Activated naive CD8-positive, alpha-beta T cell treated with anti-CD3 and anti-CD28 coated beads, Interleukin-2, amount 10 ng/mL, durations not matched to agents 7 days and 5 days (primary cell): ENCODE results near the gene MTARC2. TPM values are rescaled to one million over a fixed set of nuclear protein-coding genes. Genes with fewer than 3 reads are reported as not detected.

Experiments used
- ATAC-seq: fragments of 150-1000 bp; cut with Tn5 transposase; one replicate; pipeline ENCODE4 v1.10.0; 2021; ENCODE audit warnings: low read depth, moderate library complexity
- POLR2A ChIA-PET: fragments of 350-600 bp; sonication (Branson Sonifier 250); formaldehyde crosslinking; loops from one replicate; lab custom pipeline; 2021; ENCODE audit warnings: antibody characterized with exemption; lab: Charles Lee
- DNase-seq: peaks from one replicate; pipeline ENCODE4 v3.0.0; 2021
- H3K27ac Mint-ChIP-seq: one replicate; pipeline ENCODE4 v1.8.0; 2022; ENCODE audit warnings: mild to moderate bottlenecking, mixed read lengths
- H3K27me3 Mint-ChIP-seq: one replicate; pipeline ENCODE4 v1.8.0; 2022; ENCODE audit warnings: mild to moderate bottlenecking, moderate library complexity, mixed read lengths
- H3K36me3 Mint-ChIP-seq: one replicate; pipeline ENCODE4 v1.8.0; 2021; ENCODE audit warnings: mild to moderate bottlenecking, mixed read lengths
- H3K4me1 Mint-ChIP-seq: one replicate; pipeline ENCODE4 v1.8.0; 2021; ENCODE audit warnings: mixed read lengths
- H3K4me3 Mint-ChIP-seq: one replicate; pipeline ENCODE4 v1.8.0; 2022; ENCODE audit warnings: mild to moderate bottlenecking, moderate library complexity, mixed read lengths
- H3K9me3 Mint-ChIP-seq: one replicate; pipeline ENCODE4 v1.8.0; 2021; ENCODE audit warnings: mixed read lengths
- total RNA-seq, 2 experiments: library from RNA; stranded (reverse); gene quantifications; one replicate each; pipeline ENCODE4 v1.2.3, GENCODE V29; 2021

MTARC2 gene
- total RNA-seq, 2 experiments from 2014 or later, result not detected

GRCh38 chr1:220824031-220824989 lies 76.2 kb downstream of the MTARC2 start:
- H3K27ac Mint-ChIP-seq, result no peak overlapping the region
- no peak overlapping the region for H3K4me3 Mint-ChIP-seq
- POLR2A ChIA-PET, result no interaction called here
- ATAC-seq (no peak), DNase-seq (no peak)
- H3K4me1 Mint-ChIP-seq, result no peaks in the 10 kb centered on the region
- peaks cover 10% of the 10 kb centered on the region for H3K27me3 Mint-ChIP-seq
- no peaks in the 10 kb centered on the region for H3K36me3 Mint-ChIP-seq
- peaks cover 2% of the 10 kb centered on the region for H3K9me3 Mint-ChIP-seq

GRCh38 chr1:220825819-220826551 lies 77.9 kb downstream of the MTARC2 start:
- Mint-ChIP-seq H3K9me3 (no peaks in the 10 kb centered on the region), H3K27me3 (peaks cover 10% of the 10 kb centered on the region), H3K4me3 (no peak overlapping the region), H3K36me3 (no peaks in the 10 kb centered on the region), H3K27ac (no peak overlapping the region), H3K4me1 (no peaks in the 10 kb centered on the region)
- POLR2A ChIA-PET, result no interaction called here
- DNase-seq, result no peak
- no peak for ATAC-seq

DNA sequence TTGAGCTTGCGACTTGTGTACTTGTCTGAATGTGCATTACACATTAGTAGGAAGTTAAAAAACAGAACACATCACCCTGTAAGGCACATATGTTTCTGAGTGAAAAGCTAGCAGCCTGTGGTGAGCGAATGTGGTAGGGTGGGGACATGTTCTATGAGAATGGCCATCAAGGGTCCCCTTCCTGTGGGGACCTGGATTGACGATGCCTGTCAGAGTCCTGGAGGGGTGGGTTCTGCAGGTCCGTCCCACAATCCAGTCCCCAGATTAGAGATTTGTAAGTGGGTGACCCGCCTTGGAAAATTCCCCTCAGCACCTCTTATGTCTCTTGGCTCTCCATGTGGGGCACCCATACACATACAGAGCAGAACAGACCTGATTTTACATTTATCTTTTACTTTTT lies 78.6 kb downstream of the MTARC2 start:
- ATAC-seq, result no peak
- DNase-seq, result no peak
- Mint-ChIP-seq H3K4me3 (no peak overlapping the region), H3K4me1 (no peaks in the 10 kb centered on the region), H3K36me3 (no peaks in the 10 kb centered on the region), H3K27ac (no peak overlapping the region), H3K27me3 (peaks cover 10% of the 10 kb centered on the region), H3K9me3 (no peaks in the 10 kb centered on the region)
- POLR2A ChIA-PET, result no interaction called here

- H3K4me1 Mint-ChIP-seq, result no peaks in the 10 kb centered on the region
- peaks cover 10% of the 10 kb centered on the region for H3K27me3 Mint-ChIP-seq
- POLR2A ChIA-PET, result no interaction called here
- no peak overlapping the region for H3K27ac Mint-ChIP-seq
- no peaks in the 10 kb centered on the region for H3K9me3 Mint-ChIP-seq
- H3K4me3 Mint-ChIP-seq, result no peak overlapping the region
- no peaks in the 10 kb centered on the region for H3K36me3 Mint-ChIP-seq
- ATAC-seq, result no peak
- DNase-seq, result no peak
Measured at GRCh38 chr1:220827445-220828178, 79.5 kb downstream of the MTARC2 start.

DNA sequence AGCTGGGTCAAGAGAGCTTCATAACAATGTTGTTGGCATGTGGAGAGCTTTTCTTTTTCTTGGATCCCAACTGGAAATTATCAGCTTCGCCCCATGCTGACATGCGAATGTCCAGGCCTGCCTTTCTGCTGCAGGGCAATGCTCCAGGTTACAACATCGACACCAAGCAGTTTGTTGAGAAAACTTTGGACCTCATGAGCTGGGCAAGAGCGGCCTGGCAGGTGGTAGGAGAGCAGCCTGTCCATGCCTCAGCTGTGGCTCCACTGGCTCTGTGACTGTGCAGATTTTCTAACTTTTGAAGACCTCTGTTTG lies 80.0 kb downstream of the MTARC2 start:
- H3K27ac Mint-ChIP-seq, result no peak overlapping the region
- H3K27me3 Mint-ChIP-seq, result peaks cover 10% of the 10 kb centered on the region
- H3K36me3 Mint-ChIP-seq, result no peaks in the 10 kb centered on the region
- H3K4me1 Mint-ChIP-seq, result no peaks in the 10 kb centered on the region
- DNase-seq, result no peak
- no peak overlapping the region for H3K4me3 Mint-ChIP-seq
- ATAC-seq, result no peak
- POLR2A ChIA-PET, result no interaction called here
- H3K9me3 Mint-ChIP-seq, result no peaks in the 10 kb centered on the region

GRCh38 chr1:220828950-220829586 lies 80.9 kb downstream of the MTARC2 start:
- Mint-ChIP-seq H3K36me3 (no peaks in the 10 kb centered on the region), H3K27ac (no peak overlapping the region), H3K9me3 (no peaks in the 10 kb centered on the region), H3K4me3 (no peak overlapping the region), H3K27me3 (peaks cover 8% of the 10 kb centered on the region), H3K4me1 (no peaks in the 10 kb centered on the region)
- POLR2A ChIA-PET, result no interaction called here
- DNase-seq (no peak), ATAC-seq (no peak)

DNA sequence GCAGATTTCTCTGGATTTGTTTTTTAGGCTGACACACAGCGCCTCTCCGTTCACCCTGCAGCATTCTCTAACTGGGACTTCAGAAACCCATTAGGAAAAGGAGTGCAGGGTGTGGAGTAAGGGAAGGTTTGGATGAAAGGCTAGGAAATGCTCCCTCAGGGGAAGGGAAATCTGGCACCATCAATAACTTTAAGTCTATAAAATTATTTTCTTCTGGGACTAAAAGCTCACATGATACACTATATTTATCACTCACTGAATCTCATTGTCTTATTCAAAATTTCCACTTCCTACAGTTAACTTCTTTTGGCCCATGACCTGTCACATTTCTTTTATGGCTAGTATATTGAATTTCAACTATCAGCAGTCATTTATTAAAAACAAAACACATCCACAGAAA lies 85.3 kb downstream of the MTARC2 start:
- POLR2A ChIA-PET, result no interaction called here
- ATAC-seq (no peak), DNase-seq (no peak)
- H3K27me3 Mint-ChIP-seq, result peaks cover 5% of the 10 kb centered on the region
- H3K27ac Mint-ChIP-seq, result no peak overlapping the region
- no peaks in the 10 kb centered on the region for H3K4me1 Mint-ChIP-seq
- H3K36me3 Mint-ChIP-seq, result no peaks in the 10 kb centered on the region
- no peaks in the 10 kb centered on the region for H3K9me3 Mint-ChIP-seq
- no peak overlapping the region for H3K4me3 Mint-ChIP-seq

Other genes starting within 250 kb of the MTARC2 start
- not detected for gene MARK1, start 220.2 kb upstream of the MTARC2 start, total RNA-seq
- under 1 TPM; 0.25 to 0.28 TPM for gene C1orf115, start 58.0 kb upstream of the MTARC2 start, total RNA-seq
- gene MTARC1, start 38.6 kb downstream of the MTARC2 start, total RNA-seq, result not detected
- under 1 TPM; 0.28 to 0.43 TPM for gene HLX, start 131.1 kb downstream of the MTARC2 start, total RNA-seq